ENCODE measurements around the gene LRRC8E. TPM values are rescaled to one million over a fixed set of nuclear protein-coding genes. Genes with fewer than 3 reads are reported as not detected.

The LRRC8E gene
- total RNA-seq, 1 donor: 10.5 TPM

GRCh38 chr19:7933411-7933810 is 45.1 kb downstream of the LRRC8E start:
- Histone ChIP-seq H3K36me3 (ENCODE audit: insufficient read depth, low read length) (peaks cover 55% of the 10 kb centered on the region), H3K9me3 (ENCODE audit: low read depth, low read length) (no peaks in the 10 kb centered on the region), H3K4me3 (ENCODE audit: insufficient read depth, low read length) (no peak overlapping the region), H2AFZ (ENCODE audit: low read length) (no peak overlapping the region), H4K20me1 (ENCODE audit: insufficient read depth, low read length) (no peaks in the 10 kb centered on the region), H3K4me1 (ENCODE audit: insufficient read depth, low read length) (peaks cover 14% of the 10 kb centered on the region), H3K79me2 (ENCODE audit: insufficient read depth, low read length) (peaks cover 2% of the 10 kb centered on the region), H3K4me2 (ENCODE audit: insufficient read depth, low read length) (no peak overlapping the region), H3K27ac (ENCODE audit: low read depth, low read length) (no peak overlapping the region), H3K27me3 (ENCODE audit: insufficient read depth, low read length) (no peaks in the 10 kb centered on the region)
- peak; percentile 69 for DNase-seq (ENCODE audit: insufficient read length, low spot score, missing footprints)
- TF ChIP-seq, protein P1, sequence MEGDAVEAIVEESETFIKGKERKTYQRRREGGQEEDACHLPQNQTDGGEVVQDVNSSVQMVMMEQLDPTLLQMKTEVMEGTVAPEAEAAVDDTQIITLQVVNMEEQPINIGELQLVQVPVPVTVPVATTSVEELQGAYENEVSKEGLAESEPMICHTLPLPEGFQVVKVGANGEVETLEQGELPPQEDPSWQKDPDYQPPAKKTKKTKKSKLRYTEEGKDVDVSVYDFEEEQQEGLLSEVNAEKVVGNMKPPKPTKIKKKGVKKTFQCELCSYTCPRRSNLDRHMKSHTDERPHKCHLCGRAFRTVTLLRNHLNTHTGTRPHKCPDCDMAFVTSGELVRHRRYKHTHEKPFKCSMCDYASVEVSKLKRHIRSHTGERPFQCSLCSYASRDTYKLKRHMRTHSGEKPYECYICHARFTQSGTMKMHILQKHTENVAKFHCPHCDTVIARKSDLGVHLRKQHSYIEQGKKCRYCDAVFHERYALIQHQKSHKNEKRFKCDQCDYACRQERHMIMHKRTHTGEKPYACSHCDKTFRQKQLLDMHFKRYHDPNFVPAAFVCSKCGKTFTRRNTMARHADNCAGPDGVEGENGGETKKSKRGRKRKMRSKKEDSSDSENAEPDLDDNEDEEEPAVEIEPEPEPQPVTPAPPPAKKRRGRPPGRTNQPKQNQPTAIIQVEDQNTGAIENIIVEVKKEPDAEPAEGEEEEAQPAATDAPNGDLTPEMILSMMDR (IDR thresholded peaks at IDR 0.05; ENCODE audit: extremely low read depth, low read depth, low read length): peak; percentile 20

DNA sequence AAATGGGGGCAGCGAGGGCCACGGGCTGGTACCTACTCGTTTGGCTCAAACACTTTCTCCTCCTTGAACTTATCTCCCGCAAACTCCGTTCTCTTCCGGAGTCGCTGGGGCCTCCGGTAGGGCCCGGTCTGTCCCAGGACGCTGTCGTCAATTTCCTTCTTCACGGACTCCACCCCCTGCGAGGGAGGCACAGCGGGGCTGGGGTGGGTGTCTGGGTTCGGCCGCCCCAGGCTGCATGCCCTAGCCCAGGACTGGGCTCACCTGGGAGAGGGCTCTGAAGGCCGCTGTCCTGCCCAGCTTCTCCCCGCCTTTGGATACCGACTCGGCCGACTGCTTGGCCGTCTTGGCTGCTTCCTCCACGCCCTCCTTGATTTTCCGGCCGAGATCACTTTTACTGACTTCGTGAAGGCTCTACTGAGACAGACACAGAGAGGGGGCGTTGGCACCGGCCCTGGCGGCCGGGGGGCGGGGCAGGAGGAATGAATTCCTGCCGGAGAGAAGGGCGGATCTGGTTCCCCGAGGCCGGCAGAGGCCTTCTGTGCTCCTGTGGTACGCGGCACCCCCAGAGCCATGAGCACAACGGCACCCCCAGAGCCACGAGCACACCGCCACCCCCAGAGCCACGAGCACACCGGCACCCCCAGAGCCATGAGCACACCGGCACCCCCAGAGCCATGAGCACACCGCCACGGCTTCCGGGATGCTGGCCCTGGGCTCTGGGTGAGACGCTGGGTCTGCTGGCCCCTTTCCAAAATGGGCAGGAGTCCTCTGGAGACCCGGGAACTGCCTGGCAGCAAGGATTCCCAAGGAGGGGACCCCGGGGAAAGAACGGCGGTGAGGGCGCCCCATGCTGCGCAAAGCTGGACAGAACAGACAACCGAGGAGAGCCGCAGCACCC is 45.8 kb downstream of the LRRC8E start:
- Histone ChIP-seq H3K4me3 (ENCODE audit: insufficient read depth, low read length) (no peak overlapping the region), H3K4me1 (ENCODE audit: insufficient read depth, low read length) (peaks cover 7% of the 10 kb centered on the region), H4K20me1 (ENCODE audit: insufficient read depth, low read length) (no peaks in the 10 kb centered on the region), H3K9me3 (ENCODE audit: low read depth, low read length) (no peaks in the 10 kb centered on the region), H3K79me2 (ENCODE audit: insufficient read depth, low read length) (peaks cover 2% of the 10 kb centered on the region), H3K27me3 (ENCODE audit: insufficient read depth, low read length) (no peaks in the 10 kb centered on the region), H3K36me3 (ENCODE audit: insufficient read depth, low read length) (peaks cover 55% of the 10 kb centered on the region), H3K4me2 (ENCODE audit: insufficient read depth, low read length) (no peak overlapping the region), H3K27ac (ENCODE audit: low read depth, low read length) (no peak overlapping the region), H2AFZ (ENCODE audit: low read length) (no peak overlapping the region)
- DNase-seq (ENCODE audit: insufficient read length, low spot score, missing footprints): peak; percentile 55
- TF ChIP-seq, protein P1 (IDR thresholded peaks at IDR 0.05; ENCODE audit: extremely low read depth, low read depth, low read length): no peak

DNA sequence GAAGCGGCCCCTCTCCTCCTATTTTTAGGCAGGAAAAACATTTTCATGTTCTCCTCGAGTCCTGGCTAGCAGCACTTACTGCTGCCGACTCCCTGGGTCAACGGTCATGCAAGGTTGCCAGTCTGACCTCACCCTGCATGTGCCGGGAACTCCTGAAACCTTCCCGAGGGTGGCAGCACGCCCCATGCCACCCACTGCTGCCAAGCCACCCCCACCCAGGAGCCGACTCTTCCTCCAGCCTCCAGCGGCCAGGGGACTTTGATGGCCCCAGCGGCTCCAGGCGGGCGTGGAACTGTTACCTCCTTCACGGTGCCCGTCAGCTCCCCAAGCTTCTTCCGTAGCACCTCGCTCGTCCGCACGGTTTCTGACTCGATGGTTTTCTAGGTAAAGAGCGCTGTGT is 46.5 kb downstream of the LRRC8E start:
- Histone ChIP-seq H4K20me1 (ENCODE audit: insufficient read depth, low read length) (no peaks in the 10 kb centered on the region), H3K27me3 (ENCODE audit: insufficient read depth, low read length) (no peaks in the 10 kb centered on the region), H3K4me2 (ENCODE audit: insufficient read depth, low read length) (no peak overlapping the region), H3K36me3 (ENCODE audit: insufficient read depth, low read length) (peaks cover 55% of the 10 kb centered on the region), H3K4me3 (ENCODE audit: insufficient read depth, low read length) (no peak overlapping the region), H3K4me1 (ENCODE audit: insufficient read depth, low read length) (no peaks in the 10 kb centered on the region), H3K27ac (ENCODE audit: low read depth, low read length) (no peak overlapping the region), H3K79me2 (ENCODE audit: insufficient read depth, low read length) (peaks cover 2% of the 10 kb centered on the region), H2AFZ (ENCODE audit: low read length) (no peak overlapping the region), H3K9me3 (ENCODE audit: low read depth, low read length) (no peaks in the 10 kb centered on the region)
- TF ChIP-seq, protein P1 (IDR thresholded peaks at IDR 0.05; ENCODE audit: extremely low read depth, low read depth, low read length): no peak
- peak; percentile 34 for DNase-seq (ENCODE audit: insufficient read length, low spot score, missing footprints)

- TF ChIP-seq, protein P1 (IDR thresholded peaks at IDR 0.05; ENCODE audit: extremely low read depth, low read depth, low read length): no peak
These were observed 52.5 kb downstream of the LRRC8E start for GRCh38 chr19:7940841-7941240.

More at GRCh38 chr19:7940841-7941240, 52.5 kb downstream of the LRRC8E start:
- no peaks in the 10 kb centered on the region for H3K9me3 ChIP-seq (ENCODE audit: low read depth, low read length)
- no peak overlapping the region for H3K4me3 ChIP-seq (ENCODE audit: insufficient read depth, low read length)
- no peak overlapping the region for H3K27ac ChIP-seq (ENCODE audit: low read depth, low read length)
- H4K20me1 ChIP-seq (ENCODE audit: insufficient read depth, low read length): peaks cover 5% of the 10 kb centered on the region
- H2AFZ ChIP-seq (ENCODE audit: low read length): no peak overlapping the region
- peaks cover 18% of the 10 kb centered on the region for H3K36me3 ChIP-seq (ENCODE audit: insufficient read depth, low read length)
- H3K27me3 ChIP-seq (ENCODE audit: insufficient read depth, low read length): no peaks in the 10 kb centered on the region
- peak; percentile 23 for DNase-seq (ENCODE audit: insufficient read length, low spot score, missing footprints)
- H3K4me2 ChIP-seq (ENCODE audit: insufficient read depth, low read length): no peak overlapping the region
- peaks cover 37% of the 10 kb centered on the region for H3K79me2 ChIP-seq (ENCODE audit: insufficient read depth, low read length)
- peaks cover 14% of the 10 kb centered on the region for H3K4me1 ChIP-seq (ENCODE audit: insufficient read depth, low read length)

Data from osteoblast (primary cell).